MM.1S (cell line): ENCODE results near the gene SYPL2.

ENCODE experiments used
- CTCF ChIP-seq: fragments of 300-600 bp; sonication (generic); IDR thresholded peaks from 2 replicates; pipeline ENCODE4 v1.5.1; 2016; ENCODE audit warnings: antibody characterized with exemption, low read length, mixed read lengths
- EZH2 ChIP-seq: fragments of 300-600 bp; sonication (generic); optimal IDR thresholded peaks from 2 replicates; pipeline ENCODE3; 2017; ENCODE audit warnings: low read depth, mild to moderate bottlenecking, antibody characterized with exemption, low read length, mixed read lengths
- EZH2phosphoT487 ChIP-seq: fragments of 300-600 bp; sonication (generic); IDR thresholded peaks from 2 replicates; pipeline ENCODE4 v1.6.1; 2018; ENCODE audit warnings: antibody characterized with exemption, low read length

GRCh38 chr1:109468061-109468460, 1.7 kb downstream of the SYPL2 start:
- TF ChIP-seq EZH2phosphoT487, result no peak
- no peak for TF ChIP-seq EZH2
- TF ChIP-seq CTCF, result no peak
